ENCODE results near the gene NRF1. TPM values are rescaled to one million over a fixed set of nuclear protein-coding genes. Genes with fewer than 3 reads are reported as not detected.
A peak's percentile ranks its signal among the peaks of the same experiment; 100 is the strongest.

NRF1 gene
- total and polyA plus RNA-seq, 4 donors = 6.9 to 33.3 (median 14.8) TPM

DNA sequence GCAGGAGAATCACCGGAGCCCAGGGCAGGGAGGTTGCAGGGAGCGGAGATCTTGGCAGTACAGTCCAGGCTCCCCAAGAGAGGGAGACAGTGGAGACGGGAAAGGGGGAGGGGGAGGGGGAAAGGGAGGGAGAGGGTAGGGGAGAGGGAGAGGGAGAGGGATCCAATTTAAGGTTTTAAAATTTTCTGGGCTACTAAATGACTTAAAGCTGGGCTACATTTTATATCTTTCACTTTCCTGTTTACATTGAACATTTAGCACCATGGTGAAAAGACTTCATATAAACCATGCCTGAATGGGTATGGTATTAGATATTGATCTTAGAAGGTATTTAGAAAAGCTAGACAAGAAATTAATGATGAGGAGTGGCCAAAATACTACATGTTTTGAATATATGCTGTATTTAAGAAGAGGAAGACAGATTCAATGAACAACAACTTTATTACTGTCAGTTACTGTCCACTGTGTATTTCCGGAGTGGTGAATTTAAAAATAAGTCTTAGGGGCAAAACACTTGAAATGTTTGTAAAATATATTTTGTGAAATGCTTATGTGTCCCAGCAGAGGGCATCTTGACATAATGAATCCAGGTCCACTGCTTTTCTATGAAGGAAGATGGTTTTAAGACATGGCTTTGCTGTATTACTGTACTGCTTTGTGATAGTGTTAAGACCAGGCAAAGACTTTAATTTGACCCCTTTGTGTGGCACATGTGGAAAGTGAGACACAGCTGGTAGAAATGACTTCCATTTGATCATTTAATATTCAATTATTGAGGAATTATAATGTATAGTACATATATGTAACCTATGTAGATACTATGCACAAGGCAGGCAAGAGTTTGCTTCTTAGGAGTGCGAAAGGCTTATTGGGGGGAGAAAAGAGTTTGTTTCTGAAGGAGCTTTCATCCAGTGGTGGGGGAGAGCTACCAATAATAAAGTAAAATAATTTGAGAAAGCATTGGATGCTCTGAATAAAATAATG, 52.8 kb downstream of the NRF1 start:
- DNase-seq (peak in 2 of 3 donors; percentile 71 to 72), ATAC-seq (ENCODE audit: insufficient read depth, low FRiP score) (no peak)
- H3K27ac ChIP-seq (ENCODE audit: low read depth in 1 of 2, low read length in 1 of 2) = peak overlapping the region in 1 of 2 donors; percentile 15
- WGBS, 2 donors = 78 to 82% methylated on average over 5 of the region's 5 CpGs
- TF ChIP-seq, protein P1, sequence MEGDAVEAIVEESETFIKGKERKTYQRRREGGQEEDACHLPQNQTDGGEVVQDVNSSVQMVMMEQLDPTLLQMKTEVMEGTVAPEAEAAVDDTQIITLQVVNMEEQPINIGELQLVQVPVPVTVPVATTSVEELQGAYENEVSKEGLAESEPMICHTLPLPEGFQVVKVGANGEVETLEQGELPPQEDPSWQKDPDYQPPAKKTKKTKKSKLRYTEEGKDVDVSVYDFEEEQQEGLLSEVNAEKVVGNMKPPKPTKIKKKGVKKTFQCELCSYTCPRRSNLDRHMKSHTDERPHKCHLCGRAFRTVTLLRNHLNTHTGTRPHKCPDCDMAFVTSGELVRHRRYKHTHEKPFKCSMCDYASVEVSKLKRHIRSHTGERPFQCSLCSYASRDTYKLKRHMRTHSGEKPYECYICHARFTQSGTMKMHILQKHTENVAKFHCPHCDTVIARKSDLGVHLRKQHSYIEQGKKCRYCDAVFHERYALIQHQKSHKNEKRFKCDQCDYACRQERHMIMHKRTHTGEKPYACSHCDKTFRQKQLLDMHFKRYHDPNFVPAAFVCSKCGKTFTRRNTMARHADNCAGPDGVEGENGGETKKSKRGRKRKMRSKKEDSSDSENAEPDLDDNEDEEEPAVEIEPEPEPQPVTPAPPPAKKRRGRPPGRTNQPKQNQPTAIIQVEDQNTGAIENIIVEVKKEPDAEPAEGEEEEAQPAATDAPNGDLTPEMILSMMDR (IDR thresholded peaks at IDR 0.05; ENCODE audit: control extremely low read depth, extremely low read depth) = peak; percentile 4
- no peak overlapping the region for H3K4me3 ChIP-seq
- H3K9ac ChIP-seq (ENCODE audit: insufficient read depth in 1 of 2, low read length in 2 of 2) = no peak overlapping the region
- H3K27me3 ChIP-seq (ENCODE audit: control insufficient read depth in 3 of 3, insufficient read depth in 3 of 3, low read length in 2 of 3) = no peaks in the 10 kb centered on the region
- H3K4me1 ChIP-seq (ENCODE audit: control insufficient read depth in 5 of 5, insufficient read depth in 5 of 5, low read length in 5 of 5) = peaks cover 0 to 6% (median 4%) of the 10 kb centered on the region in 5 donors
- peaks cover 0 to 8% (median 0%) of the 10 kb centered on the region in 4 donors for H3K9me3 ChIP-seq (ENCODE audit: control insufficient read depth in 4 of 4, insufficient read depth in 3 of 4, low read length in 3 of 4)
- peaks cover 4 to 21% (median 8%) of the 10 kb centered on the region in 4 donors for H3K36me3 ChIP-seq (ENCODE audit: control insufficient read depth in 4 of 4, insufficient read depth in 4 of 4, low read length in 4 of 4)

DNA sequence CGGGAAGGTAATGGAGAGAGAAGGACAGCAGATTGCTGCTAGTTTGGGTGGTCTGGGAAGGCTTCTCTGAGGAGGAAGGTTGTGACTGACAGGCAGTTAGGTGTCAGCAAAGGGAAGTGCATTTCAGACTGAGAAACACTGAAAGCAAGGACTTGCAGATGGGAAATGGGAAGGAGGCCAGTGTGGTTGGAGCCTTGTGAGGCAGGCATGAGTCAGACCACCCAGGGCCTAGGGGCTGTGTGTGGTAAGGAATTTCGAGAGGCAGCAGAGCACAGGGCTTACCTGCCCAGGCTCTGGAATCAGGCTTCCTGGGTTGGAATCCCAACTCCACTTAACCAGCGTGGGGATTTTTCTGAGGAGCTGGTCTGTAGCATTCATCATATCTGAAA, 53.5 kb downstream of the NRF1 start:
- Histone ChIP-seq H3K27ac (ENCODE audit: low read depth in 1 of 2, low read length in 1 of 2) (peak overlapping the region in 1 of 2 donors; percentile 15), H3K36me3 (ENCODE audit: control insufficient read depth in 4 of 4, insufficient read depth in 4 of 4, low read length in 4 of 4) (peaks cover 0 to 16% (median 7%) of the 10 kb centered on the region in 4 donors), H3K9ac (ENCODE audit: insufficient read depth in 1 of 2, low read length in 2 of 2) (no peak overlapping the region), H3K27me3 (ENCODE audit: control insufficient read depth in 3 of 3, insufficient read depth in 3 of 3, low read length in 2 of 3) (no peaks in the 10 kb centered on the region), H3K9me3 (ENCODE audit: control insufficient read depth in 4 of 4, insufficient read depth in 3 of 4, low read length in 3 of 4) (peaks cover 0 to 8% (median 0%) of the 10 kb centered on the region in 4 donors), H3K4me1 (ENCODE audit: control insufficient read depth in 5 of 5, insufficient read depth in 5 of 5, low read length in 5 of 5) (peaks cover 0 to 6% (median 4%) of the 10 kb centered on the region in 5 donors), H3K4me3 (no peak overlapping the region)
- peak; percentile 62 for ATAC-seq (ENCODE audit: insufficient read depth, low FRiP score)
- peak; percentile 38 to 70 (median 54) for DNase-seq
- 70 to 76% methylated on average over 3 of the region's 3 CpGs for WGBS, 2 donors
- TF ChIP-seq, protein P1 (IDR thresholded peaks at IDR 0.05; ENCODE audit: control extremely low read depth, extremely low read depth) = no peak

DNA sequence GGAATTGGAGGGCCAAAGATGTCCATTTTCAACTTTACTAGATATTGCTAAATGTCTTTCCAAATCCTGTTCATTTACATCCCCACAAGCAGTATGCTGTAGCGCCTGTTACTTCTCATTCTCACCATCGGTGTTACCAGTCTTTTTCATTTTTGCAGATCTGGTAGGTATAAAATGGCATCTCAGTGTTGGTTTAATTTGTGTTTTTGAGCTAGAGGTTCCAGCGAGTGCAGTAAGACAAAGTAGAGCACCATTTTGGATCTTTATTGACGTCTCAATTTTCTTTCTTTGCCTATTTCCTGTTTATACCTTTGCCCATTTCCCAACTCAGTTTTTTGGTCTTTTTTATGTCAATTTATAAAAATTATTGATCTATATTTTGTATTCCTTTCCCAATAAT, 55.6 kb downstream of the NRF1 start:
- H3K9me3 ChIP-seq (ENCODE audit: control insufficient read depth in 4 of 4, insufficient read depth in 3 of 4, low read length in 3 of 4) = no peaks in the 10 kb centered on the region
- H3K27ac ChIP-seq (ENCODE audit: low read depth in 1 of 2, low read length in 1 of 2) = no peak overlapping the region
- peaks cover 0 to 11% (median 4%) of the 10 kb centered on the region in 5 donors for H3K4me1 ChIP-seq (ENCODE audit: control insufficient read depth in 5 of 5, insufficient read depth in 5 of 5, low read length in 5 of 5)
- DNase-seq (no peak), ATAC-seq (ENCODE audit: insufficient read depth, low FRiP score) (no peak)
- no peaks in the 10 kb centered on the region for H3K27me3 ChIP-seq (ENCODE audit: control insufficient read depth in 3 of 3, insufficient read depth in 3 of 3, low read length in 2 of 3)
- no peak overlapping the region for H3K9ac ChIP-seq (ENCODE audit: insufficient read depth in 1 of 2, low read length in 2 of 2)
- no peak overlapping the region for H3K4me3 ChIP-seq
- TF ChIP-seq, protein P1 (IDR thresholded peaks at IDR 0.05; ENCODE audit: control extremely low read depth, extremely low read depth) = no peak
- H3K36me3 ChIP-seq (ENCODE audit: control insufficient read depth in 4 of 4, insufficient read depth in 4 of 4, low read length in 4 of 4) = peaks cover 2 to 11% (median 5%) of the 10 kb centered on the region in 4 donors
- 83 to 93% methylated on average over 4 of the region's 4 CpGs for WGBS, 2 donors

Data from lung (tissue), 12 donors.